NCI-H187 treated with DMSO at 0.1 percent for 48 hours (cell line): ENCODE results near the gene MYORG.
"Not testable (repeated sequence)": the region's sequence is repeated elsewhere in the genome, so short reads cannot be mapped to it uniquely, and the experiment has no call there.

Experiments used
- DNase-seq: peaks from one replicate; lab custom pipeline; 2025; lab: John Stamatoyannopoulos, UW

Gene MYORG

DNA sequence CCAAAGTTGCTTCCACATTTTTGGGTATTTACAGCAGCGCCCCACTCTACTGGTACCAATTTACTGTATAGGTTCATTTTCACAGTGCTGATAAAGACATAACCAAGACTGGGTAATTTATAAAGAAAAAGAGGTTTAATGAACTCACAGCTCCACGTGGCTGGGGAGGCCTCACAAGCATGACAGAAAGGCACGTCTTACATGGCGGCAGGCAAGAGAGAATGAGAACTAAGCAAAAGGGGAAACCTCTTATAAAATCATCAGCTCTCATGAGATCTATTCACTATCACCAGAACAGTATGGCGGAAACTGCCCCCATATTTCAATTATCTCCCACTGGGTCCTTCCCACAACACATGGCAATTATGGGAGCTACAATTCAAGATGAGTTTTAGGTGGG, 7.9 kb downstream of the MYORG start:
- DNase-seq: not testable (repeated sequence)

DNA sequence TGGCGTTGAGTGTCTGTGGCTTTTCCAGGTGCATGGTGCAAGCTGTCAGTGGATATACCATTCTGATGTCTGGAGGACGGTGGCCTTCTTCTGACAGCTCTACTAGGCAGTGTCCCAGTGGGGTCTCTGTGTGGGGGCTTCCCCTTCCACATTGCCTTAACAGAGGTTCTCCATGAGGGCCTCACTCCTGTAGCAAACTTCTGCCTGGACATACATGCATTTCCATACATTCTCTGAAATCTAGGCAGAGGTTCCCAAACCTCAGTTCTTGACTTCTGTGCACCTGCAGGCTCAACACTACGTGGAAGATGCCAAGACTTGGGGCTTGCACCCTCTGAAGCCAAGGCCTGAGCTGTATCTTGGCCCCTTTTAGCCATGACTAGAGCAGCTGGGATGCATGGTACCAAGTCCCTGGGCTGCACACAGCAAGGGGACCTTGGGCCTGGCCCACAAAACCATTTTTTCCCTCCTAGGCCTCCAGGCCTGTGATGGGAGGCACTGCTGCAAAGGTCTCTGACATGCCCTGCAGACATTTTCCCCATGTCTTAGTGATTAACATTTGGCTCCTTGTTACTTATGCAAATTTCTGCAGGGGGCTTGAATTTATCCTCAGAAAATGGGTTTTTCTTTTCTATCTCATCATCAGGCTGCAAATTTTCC, 8.8 kb downstream of the MYORG start:
- not testable (repeated sequence) for DNase-seq

DNA sequence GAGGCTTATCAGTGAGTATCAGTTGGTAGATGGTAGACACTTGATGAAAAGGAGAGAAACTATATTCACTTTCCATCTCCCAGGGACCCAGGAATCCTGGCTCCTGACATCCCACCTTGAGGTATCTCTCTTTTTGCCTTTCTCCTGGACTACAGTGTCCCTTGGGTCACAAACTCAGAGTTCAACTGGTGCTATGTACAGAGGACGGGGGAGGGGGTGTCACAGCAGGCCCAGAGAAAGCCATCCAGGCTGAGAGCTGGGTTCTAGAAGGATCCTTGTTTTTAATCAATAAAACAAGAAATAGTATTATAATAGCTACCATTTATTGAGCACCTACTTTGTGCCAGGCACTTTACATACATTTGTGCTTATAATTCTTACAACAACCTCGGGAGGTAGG, 10.3 kb downstream of the MYORG start:
- no peak for DNase-seq

DNA sequence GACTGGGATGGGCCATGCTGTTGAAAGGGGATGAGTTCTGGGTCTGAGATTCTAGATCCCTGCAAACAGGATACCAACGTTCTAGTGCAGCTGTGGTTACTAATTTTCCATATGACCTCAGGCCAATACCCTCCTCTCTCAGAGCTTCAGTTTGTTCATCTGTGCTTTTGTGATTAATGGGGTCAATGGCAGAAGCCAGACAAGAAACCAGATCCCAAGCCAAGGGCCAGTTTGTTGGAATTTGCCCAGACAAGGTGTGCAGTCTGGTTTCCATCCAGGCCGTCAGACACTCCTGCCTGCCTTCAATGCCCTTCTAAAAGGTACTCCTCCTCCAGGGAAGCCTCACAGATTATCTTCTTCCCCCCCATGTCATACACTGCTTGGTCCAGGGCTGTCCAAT, 11.4 kb downstream of the MYORG start:
- no peak for DNase-seq

DNA sequence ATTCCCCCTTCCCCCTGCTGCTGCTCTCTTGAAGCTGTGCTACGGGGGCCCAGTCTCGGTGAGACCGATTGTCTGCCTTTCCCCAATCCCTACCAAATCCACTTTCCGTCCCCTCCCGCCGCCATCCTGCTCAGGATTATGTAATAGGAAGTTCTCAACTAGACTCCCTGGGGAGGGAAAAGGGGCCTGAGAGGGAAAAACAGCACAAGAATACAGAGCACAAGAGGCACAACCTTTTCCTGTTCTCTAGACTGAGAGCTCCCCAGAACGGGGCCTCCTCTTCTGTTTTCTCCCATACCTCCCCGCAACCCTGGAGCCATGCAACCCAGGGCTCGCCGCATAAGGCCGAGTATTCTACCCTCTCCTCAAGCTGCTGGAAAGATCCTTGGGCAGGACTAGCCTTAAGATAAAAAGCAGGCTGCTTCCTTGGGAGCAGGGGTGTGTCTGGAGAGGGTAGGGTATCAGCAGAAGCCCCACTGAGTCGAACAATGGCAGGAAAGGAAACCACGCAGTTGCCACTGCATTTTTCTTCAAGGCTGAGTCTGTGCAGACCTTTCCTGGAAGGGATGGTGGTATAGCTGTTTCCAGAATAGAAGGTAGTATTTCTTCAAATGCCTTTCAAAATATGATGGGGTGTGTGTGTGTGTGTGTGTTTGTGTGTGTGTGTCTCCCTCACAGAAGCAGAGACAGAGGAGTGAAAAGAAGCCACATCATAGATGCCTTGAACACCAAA, 12.9 kb downstream of the MYORG start:
- no peak for DNase-seq

DNA sequence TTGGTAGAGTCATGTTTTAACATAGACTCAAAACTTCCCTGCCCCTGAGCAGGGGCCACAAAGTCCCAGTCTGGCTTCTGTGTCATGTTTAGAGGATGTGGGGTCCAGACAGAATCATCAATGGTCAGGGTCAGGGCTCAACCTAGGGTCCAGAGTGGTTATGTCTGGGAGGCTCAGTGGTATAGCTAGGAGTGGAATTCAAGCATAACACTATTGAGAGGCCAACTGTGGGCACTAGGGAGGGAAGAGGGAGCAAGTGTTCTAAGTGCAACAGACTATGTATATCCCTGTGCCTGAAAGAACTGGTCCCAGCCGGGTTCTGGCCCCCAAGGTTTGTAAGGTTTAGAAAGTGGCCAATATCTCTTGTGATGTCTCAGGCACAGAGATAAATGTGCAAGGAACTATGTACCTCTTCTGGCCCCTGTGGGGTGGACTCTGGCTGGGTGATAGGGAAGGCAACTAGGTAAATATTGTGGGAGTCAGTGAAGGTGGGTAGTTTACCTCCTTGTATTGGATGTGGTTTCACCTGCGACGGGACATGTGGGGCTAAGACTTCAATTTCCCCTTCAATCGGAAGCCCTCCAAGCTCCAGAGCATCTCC, 14.0 kb downstream of the MYORG start:
- DNase-seq: no peak

DNA sequence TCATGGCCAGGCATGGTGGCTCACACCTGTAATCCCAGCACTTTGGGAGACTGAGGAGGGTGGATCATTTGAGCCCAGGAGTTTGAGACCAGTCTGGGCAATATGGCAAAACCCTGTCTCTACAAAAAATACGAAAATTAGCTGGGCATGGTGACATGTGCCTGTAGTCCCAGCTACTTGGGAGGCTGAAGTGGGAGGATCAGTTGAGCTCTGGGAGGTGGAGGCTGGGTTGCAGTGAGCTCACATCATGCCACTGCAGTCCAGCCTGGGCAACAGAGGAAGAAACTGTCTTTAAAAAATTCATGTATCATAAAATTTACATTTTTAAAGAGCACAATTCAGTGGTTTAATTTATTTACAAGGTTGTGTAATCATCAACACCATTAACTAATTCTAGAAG, 23.7 kb downstream of the MYORG start:
- not testable (repeated sequence) for DNase-seq

DNA sequence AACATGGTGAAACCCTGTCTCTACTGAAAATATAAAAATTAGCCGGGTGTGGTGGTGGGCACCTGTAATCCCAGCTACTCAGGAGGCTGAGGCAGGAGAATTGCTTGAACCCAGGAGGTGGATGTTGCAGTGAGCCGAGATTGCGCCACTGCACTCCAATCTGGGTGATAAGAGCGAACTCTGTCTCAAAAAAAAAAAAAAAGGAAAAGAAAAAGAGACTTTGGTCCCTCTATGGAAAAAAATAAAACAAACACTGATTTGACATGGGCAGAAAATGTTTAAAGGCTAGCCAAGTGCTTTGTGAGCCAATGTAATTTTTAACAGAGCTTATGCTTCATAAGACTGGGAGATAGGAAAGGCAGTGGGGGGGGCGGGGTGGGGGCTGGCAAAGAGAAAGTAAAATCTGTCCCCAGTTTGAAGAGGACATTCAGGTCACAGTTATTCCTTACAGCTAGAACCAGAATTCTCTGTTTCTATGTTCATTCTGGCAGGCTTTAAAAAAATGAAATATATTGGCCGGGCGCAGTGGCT, 24.5 kb downstream of the MYORG start:
- not testable (repeated sequence) for DNase-seq

DNA sequence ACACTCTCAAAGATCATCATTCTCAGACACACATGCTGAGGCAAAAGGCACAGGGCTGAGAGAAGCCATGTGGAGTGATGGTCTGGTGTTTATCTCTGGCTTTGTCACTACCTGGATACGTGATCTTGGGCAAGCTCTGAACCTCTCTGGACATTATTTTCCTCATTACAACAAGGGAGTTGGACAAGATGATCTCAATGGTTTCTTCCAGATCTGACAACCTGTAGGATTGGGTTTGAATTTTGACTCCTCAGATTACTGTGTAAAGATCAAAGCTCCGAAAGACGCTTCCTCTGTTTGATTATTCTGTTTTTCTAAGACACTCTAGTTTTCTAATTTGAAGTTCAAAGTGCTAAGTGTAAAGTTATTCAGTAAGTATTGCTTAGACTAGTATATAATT, 27.4 kb downstream of the MYORG start:
- DNase-seq: no peak

DNA sequence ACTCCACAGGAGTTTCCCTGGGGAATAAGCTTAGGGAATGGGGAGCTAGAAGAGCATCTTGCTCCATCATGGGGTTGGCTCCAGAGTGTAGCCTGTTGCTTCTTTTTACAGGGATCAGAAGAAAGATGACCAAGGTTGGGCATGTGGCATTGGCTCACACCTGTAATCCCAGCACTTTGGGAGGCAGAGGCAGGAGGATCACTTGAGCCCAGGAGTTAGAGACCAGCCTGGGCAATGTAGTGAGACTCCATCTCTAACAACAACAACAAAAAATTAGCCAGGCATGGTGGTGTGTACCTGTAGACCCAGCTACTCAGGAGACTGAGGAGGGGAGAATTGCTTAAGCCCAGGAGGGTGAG, 28.9 kb downstream of the MYORG start:
- DNase-seq: no peak

DNA sequence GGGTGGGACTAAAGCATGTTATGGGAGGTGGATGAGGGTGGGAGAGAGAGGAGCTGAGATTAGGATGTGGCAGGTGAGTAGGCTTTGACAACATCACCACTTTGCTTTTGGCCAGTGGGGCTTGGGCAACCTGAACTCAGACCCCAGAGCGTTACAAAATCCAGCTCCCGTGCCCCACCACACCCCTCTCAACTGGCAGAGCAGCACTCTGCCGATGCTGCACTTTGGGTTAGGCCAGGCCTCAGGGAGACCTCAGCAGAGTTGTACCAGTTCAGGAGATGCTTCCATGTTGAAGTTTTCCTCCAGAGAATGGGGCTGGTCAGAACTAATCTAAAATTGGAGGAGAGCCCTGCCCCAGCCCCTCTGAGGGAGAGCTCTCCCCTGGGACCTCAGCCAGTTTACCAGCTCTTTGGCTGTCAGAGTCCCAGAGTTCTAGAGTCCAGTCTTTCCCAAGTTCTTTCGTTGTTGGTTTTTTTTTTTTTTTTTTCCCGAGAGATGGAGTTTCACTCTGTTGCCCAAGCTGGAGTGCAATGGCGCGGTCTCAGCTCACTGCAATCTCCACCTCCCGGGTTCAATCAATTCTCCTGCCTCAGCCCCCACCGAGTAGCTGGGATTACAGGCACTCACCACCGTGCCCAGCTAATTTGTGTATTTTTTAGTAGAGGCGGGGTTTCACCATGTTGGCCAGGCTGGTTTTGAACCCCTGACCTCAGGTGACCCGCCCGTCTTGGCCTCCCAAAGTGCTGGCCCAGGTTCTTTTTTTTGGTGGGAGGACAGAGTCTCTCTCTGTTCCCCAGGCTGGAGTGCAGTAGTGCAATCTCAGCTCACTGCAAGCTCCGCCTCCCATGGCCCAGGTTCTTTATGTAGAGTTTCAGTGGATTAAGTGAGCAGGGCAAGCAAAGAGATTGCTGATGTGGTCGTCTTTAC, 29.6 kb downstream of the MYORG start:
- DNase-seq: no peak

DNA sequence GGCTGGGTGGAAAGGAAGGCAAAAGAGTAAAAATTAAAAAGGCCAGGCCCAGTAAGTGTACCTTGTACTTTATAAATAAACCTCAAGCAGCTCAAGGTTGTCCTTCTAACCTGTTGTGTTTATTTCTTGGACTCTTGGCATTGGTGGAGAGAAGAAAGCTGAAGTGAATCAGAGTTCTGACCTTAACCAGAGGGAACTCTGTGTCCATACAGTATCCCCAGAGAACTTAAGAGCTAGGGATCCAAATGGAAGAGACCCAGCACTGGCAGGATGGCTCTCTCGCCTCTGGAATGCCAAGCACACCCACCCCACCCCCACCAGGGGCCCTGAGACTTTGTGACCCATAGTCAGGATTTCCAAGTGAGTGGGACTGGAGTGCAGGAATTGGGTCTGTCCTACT, 33.1 kb downstream of the MYORG start:
- no peak for DNase-seq

DNA sequence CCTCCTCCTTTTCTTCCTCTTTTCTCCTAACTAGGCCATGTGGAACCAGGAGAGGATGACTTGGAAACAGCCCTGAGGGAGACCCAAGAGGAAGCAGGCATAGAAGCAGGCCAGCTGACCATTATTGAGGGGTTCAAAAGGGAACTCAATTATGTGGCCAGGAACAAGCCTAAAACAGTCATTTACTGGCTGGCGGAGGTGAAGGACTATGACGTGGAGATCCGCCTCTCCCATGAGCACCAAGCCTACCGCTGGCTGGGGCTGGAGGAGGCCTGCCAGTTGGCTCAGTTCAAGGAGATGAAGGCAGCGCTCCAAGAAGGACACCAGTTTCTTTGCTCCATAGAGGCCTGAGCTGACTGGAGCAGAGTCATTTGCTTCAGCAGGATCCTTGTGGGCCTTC, 33.6 kb downstream of the MYORG start:
- DNase-seq: no peak

DNA sequence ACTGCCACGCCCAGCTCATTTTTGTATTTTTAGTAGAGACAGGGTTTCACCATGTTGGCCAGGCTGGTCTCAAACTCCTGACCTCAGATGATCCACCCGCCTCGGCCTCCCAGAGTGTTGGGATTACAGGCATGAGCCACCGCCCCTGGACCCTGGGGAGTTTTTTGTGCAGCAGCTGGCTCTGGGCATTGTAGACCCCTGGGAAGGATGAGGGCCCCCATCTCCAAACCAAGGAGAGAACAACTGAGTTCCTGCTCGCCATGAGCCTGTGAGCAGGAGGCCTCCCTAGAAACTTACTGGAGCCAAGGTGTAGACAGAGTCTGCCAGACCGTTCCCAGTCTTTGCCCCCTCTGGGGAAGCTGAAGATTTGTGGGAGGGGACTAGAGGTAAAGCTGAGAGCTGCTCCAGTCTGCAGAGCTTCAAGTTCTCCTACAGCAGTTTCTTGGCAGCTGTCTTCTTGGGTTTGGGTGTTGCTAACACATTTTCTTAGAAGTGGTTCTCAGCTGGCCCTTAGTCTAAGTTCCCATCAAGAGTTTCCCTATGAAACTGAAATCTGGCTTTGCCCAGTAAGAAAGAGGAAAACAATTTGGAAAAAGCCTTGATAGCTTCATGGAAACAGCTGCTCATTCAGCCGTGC, 34.9 kb downstream of the MYORG start:
- no peak for DNase-seq

DNA sequence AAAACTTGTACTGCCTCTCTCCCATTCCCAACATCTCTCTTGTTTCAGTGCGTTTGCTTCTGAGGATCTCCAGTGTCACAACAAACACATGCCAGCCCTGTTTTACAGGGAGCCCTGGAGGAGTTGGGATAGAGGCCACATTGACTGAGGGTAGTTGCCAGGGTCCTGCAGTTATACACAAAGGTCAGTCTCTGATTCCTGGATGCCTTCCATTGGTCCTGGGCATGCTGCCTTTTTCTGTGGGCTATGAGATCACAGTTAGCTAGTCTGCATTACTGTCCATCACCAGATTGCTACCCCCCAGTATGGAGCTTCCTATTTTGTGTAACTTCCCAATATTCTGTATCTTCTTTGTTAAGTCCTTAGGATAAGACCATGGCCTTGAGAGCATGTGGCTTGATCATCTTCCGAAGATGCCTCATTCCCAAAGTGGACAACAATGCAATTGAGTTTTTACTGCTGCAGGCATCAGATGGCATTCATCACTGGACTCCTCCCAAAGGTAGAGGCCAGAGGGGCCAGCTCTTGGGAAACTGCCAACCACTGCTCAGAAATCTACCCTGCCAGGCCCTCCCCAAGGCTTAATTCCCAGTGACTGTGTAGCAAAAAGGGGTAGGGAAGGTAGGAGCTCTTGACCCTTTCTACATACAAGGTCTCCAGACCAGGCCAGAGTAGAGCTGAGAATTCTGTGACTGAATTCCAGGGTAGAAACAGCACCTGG, 37.9 kb downstream of the MYORG start:
- DNase-seq: no peak

DNA sequence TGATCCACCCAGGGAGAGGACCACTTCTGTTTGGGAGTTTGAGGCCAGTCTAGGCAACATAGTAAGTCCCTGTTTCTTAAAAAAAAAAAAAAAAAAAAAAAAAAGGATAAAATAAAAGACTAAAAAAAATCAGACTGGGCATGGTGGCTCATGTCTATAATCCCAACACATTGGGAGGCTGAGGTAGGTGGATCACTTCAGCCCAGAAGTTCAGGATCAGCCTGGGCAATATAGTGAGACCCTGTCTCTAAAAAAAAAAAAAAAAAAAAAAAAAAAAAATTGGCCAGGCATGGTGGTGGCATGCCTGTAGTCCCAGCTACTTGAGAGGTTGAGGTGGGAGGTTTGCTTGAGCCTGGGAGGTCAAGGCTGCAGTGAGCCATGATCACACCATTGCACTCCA, 38.6 kb downstream of the MYORG start:
- not testable (repeated sequence) for DNase-seq

DNA sequence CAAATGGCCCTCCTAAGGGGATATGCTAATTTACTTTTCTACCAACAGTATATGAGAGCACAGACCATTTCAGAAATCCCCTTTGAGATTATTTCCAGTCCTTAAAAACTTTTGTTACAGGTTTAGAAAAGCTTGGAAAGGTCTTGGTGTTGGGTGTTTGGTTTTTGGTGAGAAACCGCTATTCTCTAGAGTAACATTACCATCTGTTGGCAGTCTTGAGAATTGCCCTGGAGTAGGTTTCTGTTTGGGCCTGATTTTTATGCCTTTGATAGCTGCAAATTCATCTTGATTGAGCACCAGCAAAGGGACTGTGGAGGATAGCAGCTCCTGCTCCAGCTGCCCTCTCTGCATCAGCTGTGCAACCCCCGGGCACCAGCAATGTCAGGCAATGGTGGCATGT, 39.3 kb downstream of the MYORG start:
- DNase-seq: no peak

DNA sequence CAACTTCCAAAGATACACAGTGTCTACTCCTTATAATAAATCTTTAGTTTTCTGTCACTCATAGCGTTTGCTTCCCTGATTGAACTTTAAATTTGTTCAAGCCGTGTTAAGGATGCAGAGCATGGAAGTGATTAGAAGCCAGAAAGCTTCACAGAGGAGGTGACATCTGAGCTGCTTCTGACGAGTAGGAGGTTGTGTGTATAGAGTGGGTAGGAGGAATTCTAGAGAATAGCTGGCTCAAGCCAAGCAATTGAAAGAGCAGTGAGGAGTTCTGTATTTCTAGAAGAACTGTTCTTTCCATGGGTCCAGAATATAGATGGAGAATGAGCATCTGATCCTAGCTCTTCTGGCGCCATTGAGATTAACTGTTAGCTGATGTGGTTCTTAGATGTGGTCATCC, 41.3 kb downstream of the MYORG start:
- DNase-seq: no peak

DNA sequence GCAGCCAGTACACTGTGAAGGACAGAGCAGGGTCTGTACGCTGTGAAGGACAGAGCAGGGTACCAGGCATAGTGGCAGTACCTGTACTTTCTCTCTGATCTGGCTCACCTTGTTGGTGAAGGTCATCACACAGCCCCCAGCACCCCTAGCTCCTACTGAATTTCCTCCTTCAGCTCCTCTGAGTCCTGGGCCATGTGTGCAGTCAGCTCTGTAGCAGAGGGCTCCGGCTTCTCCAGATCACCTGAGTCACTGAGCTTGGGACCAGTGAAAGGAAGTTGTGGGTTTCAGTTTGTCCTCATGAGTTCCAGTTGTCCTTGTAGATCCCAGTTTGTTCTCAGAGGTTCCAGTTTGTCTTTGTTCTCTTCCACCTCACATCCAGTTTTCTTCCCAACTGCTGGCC, 41.8 kb downstream of the MYORG start:
- DNase-seq: no peak

DNA sequence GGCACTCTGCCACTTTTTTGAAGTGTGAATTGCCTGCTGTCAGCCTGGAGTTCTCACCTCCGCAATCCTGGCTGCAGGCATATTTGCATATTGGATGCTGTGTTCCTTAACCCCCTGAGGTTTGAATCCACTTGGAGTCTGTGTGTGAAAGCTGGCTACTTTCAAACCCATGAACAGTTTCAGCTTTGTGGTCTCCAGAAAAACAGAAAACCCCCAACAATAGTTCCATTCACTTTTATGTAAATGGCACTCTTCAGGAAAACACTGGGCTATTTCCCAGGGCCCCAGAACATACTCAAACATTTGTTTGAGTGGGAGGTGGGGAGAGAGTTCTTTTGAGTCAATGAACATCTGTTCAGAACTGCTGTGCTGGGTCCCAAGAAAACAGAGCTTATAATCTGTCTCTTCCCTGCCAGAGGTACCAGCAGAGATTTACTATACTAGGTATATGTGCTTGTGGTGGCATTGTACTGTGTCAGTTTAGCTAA, 42.3 kb downstream of the MYORG start:
- DNase-seq: no peak

DNA sequence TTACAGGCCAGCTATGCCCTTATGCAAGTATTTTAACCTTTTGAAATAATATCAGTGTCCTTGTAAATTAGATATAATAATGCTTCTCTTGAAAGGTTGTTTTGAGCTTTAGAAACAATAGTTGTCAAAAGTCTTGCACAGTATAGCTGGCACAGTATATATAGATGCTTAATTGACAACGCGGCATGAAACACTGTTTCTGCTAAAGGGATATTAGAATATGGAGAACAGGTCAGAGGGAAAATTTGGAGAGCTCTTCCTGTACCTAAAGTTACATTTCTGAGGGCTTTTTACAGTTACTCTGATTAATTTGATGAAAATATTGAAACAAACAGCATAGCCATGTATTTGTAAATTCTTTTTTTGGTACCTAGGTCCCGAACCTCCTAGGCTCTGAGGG, 42.9 kb downstream of the MYORG start:
- DNase-seq: no peak
